DOHH2 (cell line): ENCODE measurements around the gene PDE2A.

Source experiments
- CTCF ChIP-seq: fragments of 200-600 bp; sonication (generic); IDR thresholded peaks from one replicate; pipeline ENCODE4 v1.5.1; 2014; ENCODE audit warnings: antibody characterized with exemption, mild to moderate bottlenecking, low read depth, low read length; ENCODE audit not compliant: poor library complexity, severe bottlenecking
- EZH2phosphoT487 ChIP-seq: fragments of 200-600 bp; sonication (generic); IDR thresholded peaks from 2 replicates; pipeline ENCODE4 v1.6.1; 2017; ENCODE audit warnings: borderline replicate concordance, mild to moderate bottlenecking, antibody characterized with exemption, low read length, moderate library complexity, mixed read lengths

DNA sequence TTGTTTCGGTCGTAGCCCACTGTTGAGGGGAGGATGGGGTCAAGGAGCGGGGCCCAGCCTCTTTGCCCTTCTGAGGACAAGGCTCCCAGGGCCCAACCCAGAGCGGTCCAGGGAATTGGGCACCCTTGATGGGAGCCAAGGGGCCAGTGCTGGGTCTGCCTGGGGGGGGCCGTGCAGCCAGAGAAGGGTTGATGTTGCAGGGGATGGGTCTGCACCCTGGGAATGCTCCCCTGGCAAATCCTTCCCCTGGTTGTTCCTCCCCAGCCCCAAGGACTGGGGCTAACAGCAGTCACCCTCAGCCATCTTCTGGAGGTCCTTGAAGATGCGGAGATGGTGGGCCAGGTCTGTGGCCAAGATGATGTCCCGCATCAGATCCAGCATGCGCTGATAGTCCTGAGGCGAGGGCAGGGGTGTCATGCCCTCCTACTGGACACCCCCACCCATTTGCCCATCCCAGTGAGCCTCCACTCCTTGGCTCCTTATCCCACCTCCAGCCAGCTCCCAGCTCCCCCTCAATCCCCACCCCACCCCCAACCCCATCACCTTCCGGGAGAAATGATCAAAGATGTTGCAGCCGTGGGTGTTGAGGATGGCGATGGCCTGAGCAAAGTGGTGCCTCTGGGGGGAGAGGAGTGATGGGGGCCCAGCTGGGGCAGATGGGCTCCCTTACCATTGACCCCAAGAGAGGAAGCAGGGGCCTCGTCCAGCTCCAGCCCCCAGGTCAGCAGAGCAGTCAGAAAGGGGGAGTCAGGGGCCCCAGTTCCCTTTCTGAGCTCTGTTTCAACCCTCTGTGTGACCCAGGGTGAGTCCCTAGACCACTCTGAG lies 95.0 kb downstream of the PDE2A start:
- no peak for TF ChIP-seq CTCF
- no peak for TF ChIP-seq EZH2phosphoT487
